ENCODE measurements around the gene AMZ2. TPM values are rescaled to one million over a fixed set of nuclear protein-coding genes. Genes with fewer than 3 reads are reported as not detected.
"Not testable (repeated sequence)": the region's sequence is repeated elsewhere in the genome, so short reads cannot be mapped to it uniquely, and the experiment has no call there.

AMZ2 gene
- total RNA-seq, 4 donors from 2014 or later: 26.9 to 60.9 (median 35.1) TPM

- DNase-seq: no peak
- Histone ChIP-seq H3K27ac (no peak overlapping the region), H3K9me3 (no peaks in the 10 kb centered on the region), H3K36me3 (no peaks in the 10 kb centered on the region), H3K27me3 (no peaks in the 10 kb centered on the region), H3K4me3 (no peak overlapping the region), H3K4me1 (no peaks in the 10 kb centered on the region)
- no peak for TF ChIP-seq CTCF (IDR thresholded peaks at IDR 0.05)
- TF ChIP-seq POLR2A (IDR thresholded peaks at IDR 0.05): no peak
- intact Hi-C loops (cut with DNase I; ENCODE audit: low total_unique reads): no loop called here
Measured at GRCh38 chr17:68222606-68223005, 25.2 kb upstream of the AMZ2 start.

- H3K4me3 ChIP-seq; H3K27ac ChIP-seq; H3K36me3 ChIP-seq; intact Hi-C loops (cut with DNase I; ENCODE audit: low total_unique reads); H3K4me1 ChIP-seq; H3K9me3 ChIP-seq; DNase-seq; H3K27me3 ChIP-seq: not testable (repeated sequence)
Measured at GRCh38 chr17:68225055-68225454, 22.8 kb upstream of the AMZ2 start.

- H3K36me3 ChIP-seq; DNase-seq; H3K4me1 ChIP-seq; H3K27me3 ChIP-seq; intact Hi-C loops (cut with DNase I; ENCODE audit: low total_unique reads); H3K9me3 ChIP-seq; H3K4me3 ChIP-seq; H3K27ac ChIP-seq: not testable (repeated sequence)
Measured at GRCh38 chr17:68228039-68228680, 19.7 kb upstream of the AMZ2 start.

- TF ChIP-seq CTCF (IDR thresholded peaks at IDR 0.05) (no peak), POLR2A (IDR thresholded peaks at IDR 0.05) (no peak)
- Histone ChIP-seq H3K27ac (no peak overlapping the region), H3K27me3 (no peaks in the 10 kb centered on the region), H3K9me3 (no peaks in the 10 kb centered on the region), H3K4me3 (no peak overlapping the region), H3K36me3 (no peaks in the 10 kb centered on the region), H3K4me1 (no peaks in the 10 kb centered on the region)
- intact Hi-C loops (cut with DNase I; ENCODE audit: low total_unique reads): no loop called here
- no peak for DNase-seq
Measured at GRCh38 chr17:68228817-68229570, 18.8 kb upstream of the AMZ2 start.

- Histone ChIP-seq H3K9me3 (no peaks in the 10 kb centered on the region), H3K4me3 (no peak overlapping the region), H3K27me3 (no peaks in the 10 kb centered on the region), H3K36me3 (no peaks in the 10 kb centered on the region), H3K27ac (no peak overlapping the region), H3K4me1 (no peaks in the 10 kb centered on the region)
- no peak for TF ChIP-seq POLR2A (IDR thresholded peaks at IDR 0.05)
- TF ChIP-seq CTCF (IDR thresholded peaks at IDR 0.05): no peak
- DNase-seq: no peak
- intact Hi-C loops (cut with DNase I; ENCODE audit: low total_unique reads): no loop called here
Measured at GRCh38 chr17:68229619-68230018, 18.2 kb upstream of the AMZ2 start.

GRCh38 chr17:68231131-68231530 is 16.7 kb upstream of the AMZ2 start:
- DNase-seq; H3K4me1 ChIP-seq; H3K9me3 ChIP-seq; H3K36me3 ChIP-seq; H3K27me3 ChIP-seq; H3K27ac ChIP-seq; H3K4me3 ChIP-seq; intact Hi-C loops (cut with DNase I; ENCODE audit: low total_unique reads): not testable (repeated sequence)

Data from uterus (tissue), 4 donors.